Fibroblast of skin of scalp (primary cell): ENCODE measurements around the gene PDGFRB.
A peak's percentile ranks its signal among the peaks of the same experiment; 100 is the strongest.

Experiments
- DNase-seq: peaks from one replicate; pipeline ENCODE4 v3.0.0-alpha.2; 2013

The PDGFRB gene

DNA sequence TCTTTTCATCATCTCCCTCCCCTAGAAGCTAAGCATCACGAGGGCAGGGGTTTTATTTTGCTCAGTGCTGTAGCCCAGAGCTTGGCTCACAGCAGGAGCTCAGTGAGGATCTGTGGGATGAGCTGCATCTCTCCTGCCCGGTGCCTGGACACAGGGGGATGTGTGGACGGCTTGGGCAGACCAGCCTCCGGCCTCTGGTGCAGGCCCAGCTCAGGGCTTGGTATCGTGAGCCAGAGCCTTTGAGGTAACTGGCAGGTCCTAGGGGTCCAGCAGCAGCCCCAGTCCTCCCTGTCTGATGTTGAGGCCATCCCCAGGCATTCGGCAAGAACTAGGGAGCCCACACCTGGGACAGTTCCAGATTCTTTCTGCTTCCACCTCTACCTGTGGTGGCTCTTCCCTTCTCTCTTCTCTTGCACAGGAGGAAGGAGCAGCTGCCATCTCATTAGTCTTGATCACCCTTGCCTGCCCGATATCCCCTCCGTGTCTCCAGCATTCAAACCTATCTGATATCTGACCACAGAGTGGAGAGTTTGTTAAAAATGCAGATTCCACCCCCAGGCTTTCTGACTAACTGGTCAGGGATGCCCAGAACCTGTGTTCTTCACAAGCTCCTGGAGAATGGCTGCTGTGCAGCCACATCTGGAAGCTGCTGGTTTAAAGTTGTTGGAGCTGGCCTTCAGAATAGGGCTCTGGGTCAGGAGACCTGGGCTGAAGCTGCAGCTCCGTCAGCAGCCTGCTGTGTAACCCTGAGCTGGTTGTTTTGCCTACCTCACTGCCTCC lies 26.3 kb upstream of the PDGFRB start:
- no peak for DNase-seq

GRCh38 chr5:150181027-150181426 lies 25.4 kb upstream of the PDGFRB start:
- no peak for DNase-seq

DNA sequence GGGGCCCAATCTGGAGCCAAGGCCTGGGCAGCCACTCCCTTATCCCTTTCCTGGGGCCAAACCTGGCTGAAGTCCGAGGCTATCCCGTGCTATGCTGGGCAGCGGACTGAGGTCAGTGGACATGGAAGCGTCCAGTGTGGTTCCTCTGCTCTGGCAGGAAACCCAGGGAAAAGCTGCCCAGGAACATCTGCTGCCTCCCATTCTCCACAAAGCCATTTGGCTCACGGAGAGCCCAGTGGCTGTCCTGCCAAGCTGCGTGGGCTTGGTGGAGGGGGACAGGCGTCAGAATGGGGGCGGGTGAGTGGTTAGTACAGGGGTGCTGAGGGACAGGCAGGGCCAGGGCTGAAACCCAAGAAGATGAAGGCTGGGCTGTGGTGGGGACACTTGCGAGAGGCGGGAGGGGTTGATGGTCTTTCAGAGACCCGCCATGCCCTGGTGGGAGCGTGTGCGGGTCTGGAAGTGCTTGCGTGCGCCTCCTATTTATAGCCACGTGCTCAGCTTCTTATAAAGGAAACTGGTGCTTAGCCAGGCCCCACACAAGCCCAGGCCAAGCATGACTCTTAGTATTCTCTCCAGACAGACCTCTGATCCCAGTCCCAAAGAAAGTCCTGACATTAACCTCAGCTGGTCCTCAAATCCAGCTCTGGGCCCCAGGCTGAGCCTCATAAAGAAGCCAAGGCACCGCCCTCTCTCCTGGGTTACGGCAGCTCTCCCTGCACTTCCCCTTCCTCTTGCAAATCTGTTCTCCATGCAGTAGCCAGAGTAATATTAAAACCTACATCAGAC lies 24.8 kb upstream of the PDGFRB start:
- no peak for DNase-seq

DNA sequence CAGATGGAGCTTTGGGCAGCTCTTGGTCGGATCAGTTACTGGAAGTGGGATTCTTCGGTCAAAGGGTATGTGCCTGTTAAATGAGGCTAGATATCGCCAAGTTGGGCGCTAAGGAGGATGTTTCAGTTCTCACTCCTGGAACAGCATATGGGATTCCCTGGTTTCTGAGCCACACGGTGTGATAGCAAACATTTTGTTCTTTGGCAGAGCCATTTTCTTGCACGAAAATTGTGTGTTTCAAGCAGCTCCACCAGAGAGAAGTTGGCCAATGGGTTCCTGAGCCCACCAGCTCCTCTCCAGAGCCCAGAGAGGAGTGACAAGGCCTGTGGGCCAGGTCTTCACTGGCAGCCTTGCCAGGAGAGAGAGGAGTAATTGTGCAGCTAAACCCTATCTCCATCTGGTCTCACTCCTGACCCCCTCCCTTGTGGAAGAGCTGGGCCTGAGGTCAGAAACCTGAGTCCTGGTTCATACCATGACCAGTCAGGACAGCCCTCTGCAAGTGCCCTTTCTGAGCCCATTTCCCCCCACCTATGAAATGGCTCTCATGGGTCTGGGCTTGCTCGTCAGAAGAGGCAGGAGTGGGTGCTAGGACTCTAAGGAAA lies 23.5 kb upstream of the PDGFRB start:
- no peak for DNase-seq

- no peak for DNase-seq
These were observed 22.6 kb upstream of the PDGFRB start for GRCh38 chr5:150178262-150178661.

- DNase-seq, result no peak
These were observed 22.1 kb upstream of the PDGFRB start for GRCh38 chr5:150177721-150178120.

GRCh38 chr5:150176745-150177477 lies 21.3 kb upstream of the PDGFRB start:
- DNase-seq, result no peak

- peak; percentile 56 for DNase-seq
These were observed 19.9 kb upstream of the PDGFRB start for GRCh38 chr5:150175536-150175935.

- DNase-seq, result no peak
These were observed 19.4 kb upstream of the PDGFRB start for GRCh38 chr5:150175076-150175475.

- no peak for DNase-seq
These were observed 18.6 kb upstream of the PDGFRB start for GRCh38 chr5:150174285-150174684.

DNA sequence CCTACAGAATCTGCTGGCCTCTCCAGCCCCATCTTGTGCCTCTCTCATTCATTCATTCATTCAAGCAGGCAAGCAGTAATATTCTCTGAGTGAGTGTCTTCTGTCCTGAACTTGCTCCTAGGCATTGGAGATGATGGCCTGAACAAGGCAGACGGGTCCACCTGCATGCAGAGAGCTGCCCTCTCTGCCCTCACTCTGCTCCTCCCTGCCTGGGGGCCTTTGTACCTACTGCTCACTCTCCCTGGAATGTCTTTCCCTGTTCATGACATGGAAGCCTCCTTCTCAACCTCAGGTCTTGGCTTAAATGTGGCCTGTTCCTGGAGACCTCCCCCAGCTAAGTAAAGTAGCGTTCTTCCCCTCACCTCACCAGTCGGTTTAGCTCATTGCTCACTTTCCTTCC lies 17.5 kb upstream of the PDGFRB start:
- DNase-seq, result no peak

DNA sequence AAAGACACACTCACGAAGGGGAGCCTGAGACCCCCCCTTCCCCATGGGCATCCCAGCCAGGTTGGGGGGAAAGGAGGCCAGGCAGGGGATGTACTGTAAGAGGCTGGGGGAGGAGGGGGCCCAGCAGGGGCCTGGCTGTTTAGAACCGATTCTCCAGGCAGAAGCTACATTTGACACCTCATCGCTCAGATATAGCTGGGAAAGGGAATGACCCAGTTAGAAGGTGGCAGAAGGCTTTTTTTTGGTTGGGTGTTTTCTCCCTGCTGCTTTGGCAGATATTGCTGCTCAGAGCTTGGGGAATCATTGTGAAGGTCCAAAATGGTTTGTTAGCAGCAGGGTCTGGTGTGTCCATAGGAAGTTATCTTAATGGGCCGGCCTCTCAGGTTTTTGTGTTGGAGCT lies 16.9 kb upstream of the PDGFRB start:
- DNase-seq, result no peak

DNA sequence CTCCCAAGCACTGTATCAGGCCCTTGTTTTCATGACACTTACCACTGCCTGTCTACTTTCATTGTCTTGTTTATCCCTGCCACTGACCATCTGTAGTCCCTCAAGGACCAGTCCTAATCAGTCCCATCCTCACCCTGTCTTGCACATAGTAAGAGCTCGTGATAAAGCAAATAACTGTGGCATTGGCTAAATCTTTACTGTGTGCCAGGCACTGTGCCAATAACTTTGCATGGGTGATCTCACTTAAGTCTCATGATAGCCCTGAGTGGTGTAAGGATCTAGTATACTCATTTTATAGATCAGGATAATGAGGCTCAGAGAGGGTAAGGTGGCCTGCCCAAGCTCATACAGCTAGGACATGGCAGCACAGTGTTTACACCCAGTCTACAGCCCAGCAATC lies 16.5 kb upstream of the PDGFRB start:
- no peak for DNase-seq

GRCh38 chr5:150168864-150169263 lies 13.2 kb upstream of the PDGFRB start:
- no peak for DNase-seq

GRCh38 chr5:150167908-150168307 lies 12.3 kb upstream of the PDGFRB start:
- DNase-seq, result no peak

DNA sequence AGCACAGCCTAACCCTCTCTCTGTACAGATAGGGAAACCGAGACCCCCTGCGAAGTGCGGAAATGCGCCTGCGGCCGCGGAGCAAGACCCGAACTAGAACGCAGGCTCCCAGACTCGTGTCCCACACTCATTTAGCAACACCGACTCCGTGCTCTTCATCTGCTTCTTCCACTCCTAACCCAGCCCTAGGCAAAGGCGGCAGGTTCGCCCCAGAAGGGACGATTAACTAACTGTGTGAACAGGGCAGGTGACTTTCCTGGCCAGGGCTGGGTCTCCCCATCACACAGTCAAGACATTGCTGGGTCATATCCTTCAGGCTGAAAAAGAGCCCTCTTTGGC lies 11.8 kb upstream of the PDGFRB start:
- no peak for DNase-seq

DNA sequence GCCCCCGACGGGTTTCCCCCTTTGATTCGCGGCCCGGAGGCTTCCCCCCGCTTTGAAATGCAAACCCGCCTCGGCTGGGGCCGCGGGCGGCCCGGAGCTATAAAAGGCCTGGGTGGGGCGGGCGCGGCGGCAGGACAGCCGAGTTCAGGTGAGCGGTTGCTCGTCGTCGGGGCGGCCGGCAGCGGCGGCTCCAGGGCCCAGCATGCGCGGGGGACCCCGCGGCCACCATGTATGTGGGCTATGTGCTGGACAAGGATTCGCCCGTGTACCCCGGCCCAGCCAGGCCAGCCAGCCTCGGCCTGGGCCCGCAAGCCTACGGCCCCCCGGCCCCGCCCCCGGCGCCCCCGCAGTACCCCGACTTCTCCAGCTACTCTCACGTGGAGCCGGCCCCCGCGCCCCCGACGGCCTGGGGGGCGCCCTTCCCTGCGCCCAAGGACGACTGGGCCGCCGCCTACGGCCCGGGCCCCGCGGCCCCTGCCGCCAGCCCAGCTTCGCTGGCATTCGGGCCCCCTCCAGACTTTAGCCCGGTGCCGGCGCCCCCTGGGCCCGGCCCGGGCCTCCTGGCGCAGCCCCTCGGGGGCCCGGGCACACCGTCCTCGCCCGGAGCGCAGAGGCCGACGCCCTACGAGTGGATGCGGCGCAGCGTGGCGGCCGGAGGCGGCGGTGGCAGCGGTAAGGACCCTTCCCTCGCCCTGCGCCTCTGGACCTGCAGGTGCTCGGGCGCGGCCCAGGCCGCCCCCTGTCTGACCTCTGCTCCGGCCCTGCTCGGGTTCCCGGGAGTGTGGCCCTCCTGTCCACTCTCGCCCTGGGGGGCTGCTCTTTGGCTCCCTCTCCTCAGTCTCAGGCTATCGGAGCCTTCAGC lies 11.2 kb upstream of the PDGFRB start, which contains the start of gene CDX1:
CDX1 (plus strand) TSS at position 129 of the 862 bp plus-strand sequence; CDS start at position 228, 99 bp downstream.
- DNase-seq, result no peak

DNA sequence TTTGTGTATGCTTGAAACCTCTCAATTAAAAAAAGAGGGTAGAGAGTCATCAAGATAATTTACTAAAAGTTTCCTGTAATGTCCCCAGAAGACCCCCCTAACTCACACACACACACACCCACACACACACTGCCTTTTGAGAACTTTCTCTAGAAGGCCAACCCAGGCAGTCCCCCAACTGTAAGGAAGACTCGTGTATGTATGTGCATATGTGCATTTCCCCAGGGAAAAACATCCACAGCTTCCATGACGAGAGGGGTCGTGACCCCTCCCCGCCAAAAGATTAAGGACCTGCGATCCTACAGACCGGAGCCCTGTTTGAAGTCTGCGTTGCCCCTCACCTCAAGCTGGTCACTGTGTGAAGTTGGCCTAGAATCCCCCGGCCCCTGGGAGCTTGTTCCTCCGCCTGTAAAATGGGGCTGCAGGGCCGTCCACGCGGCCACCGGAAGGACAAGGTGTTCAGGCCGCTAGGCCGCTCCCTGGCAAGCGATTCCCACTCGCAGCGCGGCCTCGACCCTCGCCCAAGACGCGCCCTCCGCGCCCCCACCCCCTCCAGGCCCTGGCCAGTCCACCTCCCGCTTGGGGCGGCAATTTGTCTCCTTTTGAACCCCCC lies 10.5 kb upstream of the PDGFRB start:
- DNase-seq, result no peak

DNA sequence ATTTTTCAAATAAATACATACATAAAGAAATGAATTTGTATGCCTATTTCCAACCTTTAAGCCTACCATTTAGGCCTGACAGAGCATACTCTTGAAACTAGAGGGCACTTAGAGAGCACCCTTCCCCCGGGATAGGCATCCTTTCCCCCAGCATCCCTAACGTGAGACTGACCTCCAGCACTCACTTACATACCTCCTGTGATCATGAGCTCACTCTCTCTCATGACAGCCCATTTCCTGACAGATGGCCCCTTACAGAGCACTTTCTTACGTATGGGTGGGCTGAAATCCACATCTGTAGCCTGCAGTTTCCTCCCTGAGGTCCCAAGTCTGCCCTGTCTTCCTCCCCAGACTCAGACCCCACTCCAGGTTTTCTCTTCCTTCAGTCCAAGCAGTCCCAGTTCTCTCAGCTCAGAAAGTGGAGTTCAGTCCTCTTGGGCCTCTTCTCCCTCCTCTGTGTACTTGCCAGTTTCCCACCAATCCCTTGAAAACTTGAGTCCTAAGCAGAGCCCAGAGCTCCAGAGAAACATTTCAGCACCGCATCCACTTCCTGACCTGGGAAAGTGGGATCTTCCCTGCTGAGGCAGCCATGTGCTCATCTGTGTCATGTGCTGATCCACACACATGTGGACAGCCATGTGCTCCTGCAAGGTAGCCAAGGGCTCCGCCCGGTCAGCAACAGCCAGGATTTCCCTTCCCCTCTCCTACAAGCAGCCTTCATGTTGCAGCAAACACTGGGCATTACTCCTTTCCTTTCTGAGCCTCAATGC lies 8.8 kb upstream of the PDGFRB start:
- DNase-seq, result no peak

- DNase-seq, result no peak
These were observed 8.0 kb upstream of the PDGFRB start for GRCh38 chr5:150163547-150164059.
